HG03064 (cell line): ENCODE results near the gene DNAJA4.

Source experiments
- ATAC-seq: cut with Tn5 transposase; IDR thresholded peaks from one replicate; pipeline ENCODE4 v1.9.1; 2021; ENCODE audit warnings: low read depth; ENCODE audit not compliant: unreplicated experiment

DNAJA4 gene

GRCh38 chr15:78264304-78265136 lies at the start of gene DNAJA4:
Gene DNAJA4 (plus strand): TSS chr15:78264562. CDS start chr15:78264764, 202 bp downstream.
- no peak for ATAC-seq

DNA sequence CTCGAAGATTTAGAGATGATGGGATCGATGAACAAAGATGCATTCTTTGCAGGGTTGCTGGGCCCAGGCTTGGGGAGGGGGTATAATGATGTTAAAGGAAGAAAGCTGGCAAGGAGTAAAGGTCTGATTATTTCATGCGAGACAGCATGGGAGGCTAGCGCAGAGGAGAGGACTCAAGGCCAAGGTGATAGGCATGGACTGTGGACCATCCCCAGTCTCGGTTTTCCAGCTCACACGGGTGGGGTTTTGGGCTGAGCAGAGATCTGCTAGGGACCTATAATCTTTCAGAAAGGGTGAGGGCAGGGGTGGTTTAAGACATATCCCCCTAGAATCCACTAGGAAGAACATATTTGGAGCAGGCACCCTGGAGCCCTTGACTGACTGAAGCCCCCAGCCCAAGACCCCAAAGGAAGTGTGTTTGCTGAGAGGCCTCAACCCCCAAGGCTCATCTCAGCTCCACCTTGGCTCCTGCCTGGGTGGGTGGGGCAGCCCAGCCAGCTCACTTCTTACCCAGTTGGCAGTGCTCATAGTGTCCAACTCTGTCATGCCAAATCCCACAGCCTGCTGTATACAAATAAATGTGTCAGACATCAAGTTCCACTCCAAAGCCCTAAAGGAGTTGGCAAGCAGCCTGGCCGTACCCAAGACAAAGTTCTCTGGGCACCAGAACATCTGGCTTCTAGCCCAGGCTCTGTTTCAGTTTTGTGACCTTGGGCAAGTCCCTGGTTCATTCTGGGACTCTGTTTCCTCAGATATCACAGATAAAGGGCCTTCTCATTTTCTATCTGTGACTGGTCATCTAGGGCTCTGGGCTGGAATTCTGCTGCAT lies 47.9 kb upstream of the DNAJA4 start:
- ATAC-seq, result no peak

DNA sequence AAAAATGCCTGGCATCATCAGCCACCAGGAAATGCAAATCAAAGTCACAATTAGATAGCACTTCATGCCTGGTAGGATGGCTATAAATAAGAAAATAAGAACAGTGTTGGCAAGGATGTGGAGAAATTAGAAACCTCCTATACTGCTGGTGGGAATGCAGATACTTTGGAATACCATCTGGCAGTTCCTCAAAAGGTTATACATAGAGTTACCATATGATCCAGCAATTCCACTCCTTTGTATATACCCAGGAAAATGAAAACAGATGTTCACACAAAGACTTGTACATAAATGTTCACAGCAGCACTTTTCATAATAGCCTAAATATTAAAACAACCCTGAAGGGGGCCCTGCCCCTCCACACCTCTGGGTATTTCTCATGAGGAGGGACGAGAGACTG lies 43.6 kb upstream of the DNAJA4 start:
- ATAC-seq, result no peak

DNA sequence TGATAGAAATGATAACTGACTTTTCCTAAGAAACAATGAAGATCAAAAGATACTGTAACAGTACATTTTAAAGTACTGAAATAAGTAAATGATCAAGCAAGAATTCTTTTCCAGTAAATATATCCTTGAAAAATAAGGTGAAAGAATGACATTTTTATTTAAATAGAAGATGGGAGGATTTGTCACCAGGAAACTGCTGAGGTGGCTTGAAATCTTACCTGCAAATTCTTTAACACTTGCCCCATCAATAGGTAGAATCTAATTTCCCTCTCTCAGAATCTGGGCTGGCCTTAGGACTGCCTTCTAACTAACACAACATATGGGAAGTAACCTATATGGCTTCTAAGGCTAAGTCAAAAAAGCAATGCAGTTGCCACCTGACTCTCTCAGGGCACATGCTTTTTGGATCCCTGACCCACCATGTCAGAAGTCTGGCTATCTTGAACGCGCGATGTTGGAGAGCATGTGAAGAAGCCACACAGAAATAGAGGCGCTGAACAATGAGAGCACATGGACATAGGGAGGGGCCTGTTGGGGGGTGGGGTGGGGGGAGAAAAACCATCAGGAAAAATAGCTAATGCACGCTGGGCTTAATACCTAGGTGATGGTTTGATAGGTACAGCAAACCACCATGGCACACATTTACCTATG lies 41.5 kb upstream of the DNAJA4 start:
- no peak for ATAC-seq

DNA sequence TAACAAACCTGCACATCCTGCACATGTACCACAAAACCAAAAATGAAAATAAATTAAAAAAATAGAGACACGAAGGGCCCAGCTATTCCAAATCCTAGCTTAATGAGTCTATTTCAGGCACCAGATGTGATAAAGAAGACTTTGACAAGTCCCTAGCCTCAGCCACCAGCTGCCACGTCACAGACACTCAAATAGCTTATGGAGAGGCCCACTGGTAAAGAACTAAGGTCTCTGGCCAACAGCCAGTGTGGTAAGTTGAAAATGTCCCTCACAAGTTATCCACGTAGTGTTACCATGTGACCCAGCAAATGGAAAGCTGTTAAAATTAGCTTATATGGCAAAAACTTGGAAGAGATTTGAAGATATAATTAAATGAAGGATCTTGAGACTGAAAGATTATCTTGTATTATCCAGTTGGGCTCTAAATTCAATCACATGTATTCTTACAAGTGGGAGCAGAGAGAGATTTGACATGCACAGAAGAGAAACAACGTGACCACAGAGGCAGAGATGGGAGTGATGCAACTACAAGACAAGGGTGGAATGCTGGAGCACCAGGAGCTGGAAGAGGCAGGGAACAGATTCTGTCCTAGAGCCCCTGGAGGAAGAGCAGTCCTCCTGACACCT lies 40.9 kb upstream of the DNAJA4 start:
- ATAC-seq, result no peak

- ATAC-seq, result no peak
These were observed 40.3 kb upstream of the DNAJA4 start for GRCh38 chr15:78224023-78224411.

DNA sequence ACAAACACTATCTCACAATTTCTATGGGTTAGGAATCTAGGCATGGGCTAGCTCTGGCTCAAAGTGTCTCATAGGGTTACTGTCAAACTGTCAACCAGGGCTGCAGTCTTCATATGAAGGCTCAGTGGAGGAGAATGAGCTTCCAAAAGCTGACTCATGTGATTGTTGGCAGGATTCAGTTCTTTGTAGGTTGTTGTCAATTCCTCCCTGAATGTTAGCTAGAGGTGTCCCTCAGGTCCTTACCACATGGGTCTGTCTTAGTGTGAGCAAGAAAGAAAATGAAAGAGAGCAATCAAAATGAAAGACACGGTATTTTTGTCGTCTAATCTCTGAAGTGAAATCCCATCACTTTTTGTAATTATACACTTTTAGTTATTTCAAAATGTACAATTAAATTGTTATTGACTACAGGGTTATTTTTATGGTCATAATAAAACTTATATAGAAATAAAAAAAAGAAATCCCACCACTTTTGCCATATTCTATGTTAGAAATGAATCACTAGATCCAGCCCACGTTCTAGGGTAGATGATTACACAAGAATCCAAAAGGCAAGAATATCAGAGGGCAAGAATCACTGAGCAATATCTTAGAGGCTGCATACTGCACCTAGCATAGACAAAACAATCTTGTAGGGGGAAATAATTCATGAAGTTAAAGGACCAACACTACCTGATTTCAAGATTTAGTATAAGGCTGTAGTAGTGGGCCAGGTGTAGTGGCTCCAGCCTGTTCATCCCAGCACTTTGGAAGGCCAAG lies 38.4 kb upstream of the DNAJA4 start:
- no peak for ATAC-seq

DNA sequence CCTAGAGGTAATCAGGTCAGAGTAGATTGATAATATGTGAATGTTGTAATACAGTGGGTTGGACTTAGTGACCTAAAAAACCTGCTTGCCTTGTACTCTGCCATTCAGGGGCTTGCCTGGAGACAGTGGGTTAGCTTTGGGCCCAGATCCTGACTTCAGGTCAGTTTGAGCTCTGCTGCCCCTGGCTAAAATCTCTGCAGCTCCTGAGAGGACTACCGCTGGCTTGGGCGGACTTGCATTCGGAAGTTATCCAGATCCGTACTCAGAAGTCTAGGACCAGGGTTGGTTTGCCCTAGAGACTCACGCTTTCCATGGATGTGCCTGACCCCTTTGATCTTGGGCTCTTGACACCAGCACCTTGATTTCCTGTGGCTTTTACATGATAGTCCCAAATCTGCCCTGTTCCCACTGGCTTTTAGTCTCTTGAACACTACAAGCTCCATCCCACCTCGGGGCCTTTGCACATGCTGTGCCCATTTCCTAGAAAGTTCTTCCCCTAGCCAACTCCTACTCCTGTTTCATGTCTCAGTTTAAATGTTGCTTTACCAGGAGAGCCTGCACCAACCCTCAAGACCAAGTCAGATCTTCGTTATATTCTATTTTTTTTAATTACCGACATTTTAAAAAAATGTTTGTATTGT lies 35.9 kb upstream of the DNAJA4 start:
- ATAC-seq, result no peak

- no peak for ATAC-seq
These were observed 34.6 kb upstream of the DNAJA4 start for GRCh38 chr15:78229431-78230406.

DNA sequence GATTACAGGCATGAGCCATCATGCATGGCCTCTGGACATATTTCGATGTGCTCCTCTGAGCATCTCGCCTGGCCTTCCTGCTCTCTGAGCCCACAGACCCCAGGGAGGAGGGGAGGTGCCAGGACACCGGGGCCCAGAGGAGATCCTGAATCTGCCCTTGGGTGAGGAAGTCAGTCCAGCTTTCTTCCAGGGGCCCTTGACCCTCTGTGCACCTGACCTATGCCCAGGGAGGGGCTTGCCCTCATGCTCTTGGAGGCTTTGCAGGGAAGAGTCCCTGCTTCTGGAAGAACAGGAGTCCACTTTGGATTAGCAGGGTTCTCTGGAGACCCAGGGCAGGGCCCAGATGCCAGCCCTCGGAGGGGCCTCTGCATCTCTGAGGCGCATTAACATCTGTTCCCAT lies 31.4 kb upstream of the DNAJA4 start:
- ATAC-seq, result no peak

- ATAC-seq, result no peak
These were observed 30.9 kb upstream of the DNAJA4 start for GRCh38 chr15:78233496-78233895.

DNA sequence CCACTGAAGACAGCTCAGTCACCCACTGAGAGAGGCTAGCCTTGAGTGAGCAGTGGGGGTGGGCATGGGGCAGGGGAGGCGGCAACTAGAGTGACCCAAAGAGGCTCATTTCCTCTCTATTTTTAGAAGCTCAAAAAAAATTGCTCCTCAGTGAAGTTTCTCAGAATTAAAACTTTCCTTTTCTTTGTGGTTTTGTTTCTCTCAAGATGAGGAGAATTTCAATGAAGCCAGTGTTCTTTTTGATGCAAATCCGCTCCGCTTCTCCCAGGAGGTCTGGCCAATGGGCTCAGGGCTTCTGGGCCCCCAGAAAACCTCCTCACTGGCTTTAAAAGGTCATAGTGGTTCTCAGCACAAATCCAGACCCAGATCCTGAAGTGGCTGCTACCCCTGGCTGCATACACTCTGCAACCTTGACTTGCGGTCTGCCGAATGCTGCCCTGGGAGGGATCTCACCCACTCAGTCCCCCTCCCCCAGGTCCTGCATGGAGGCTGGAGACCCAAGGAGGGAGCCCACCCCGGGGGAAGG lies 29.8 kb upstream of the DNAJA4 start, which contains the start of gene ACSBG1:
ACSBG1 (minus strand) TSS at position 51 of the 526 bp plus-strand sequence. CDS start 64 bp downstream, outside the sequence.
- no peak for ATAC-seq

DNA sequence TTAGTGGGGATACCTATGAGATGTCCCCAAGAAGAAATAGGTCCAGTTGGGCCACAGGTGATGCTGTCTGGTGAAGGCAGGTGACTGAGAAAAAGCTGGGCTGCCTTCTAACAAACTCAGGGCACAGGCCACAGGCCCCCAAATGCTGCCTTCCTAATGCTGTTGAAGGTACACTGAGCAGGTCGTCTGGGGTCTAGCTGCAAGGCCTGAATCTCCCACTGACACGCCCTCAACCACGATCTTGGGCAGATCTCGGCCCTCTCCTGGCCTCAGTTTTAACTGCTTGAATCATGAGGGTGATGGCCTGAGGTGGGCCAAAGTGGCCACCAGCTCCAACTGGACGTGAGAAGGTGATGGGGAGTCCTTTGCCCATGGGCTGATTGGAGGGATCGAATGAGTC lies 27.9 kb upstream of the DNAJA4 start:
- ATAC-seq, result no peak

DNA sequence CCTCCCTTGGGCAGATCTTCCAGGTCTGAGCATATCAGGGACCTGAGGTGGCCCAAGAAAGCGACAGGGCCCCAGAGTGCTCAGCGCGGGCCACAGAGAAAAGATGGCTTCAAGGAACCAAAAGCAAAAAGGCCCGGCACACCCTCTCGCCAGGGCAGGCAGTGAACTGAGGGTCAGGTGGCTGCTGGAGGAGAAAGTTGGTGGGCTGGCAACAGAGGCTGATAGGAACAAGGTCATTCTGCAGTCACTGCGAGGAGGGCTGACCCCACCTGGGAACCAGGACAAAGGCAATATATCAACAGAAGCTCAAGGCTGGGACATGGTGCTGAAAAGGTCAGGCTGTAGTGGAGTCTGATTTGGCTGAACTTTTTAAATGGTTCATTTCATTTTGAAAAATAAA lies 27.2 kb upstream of the DNAJA4 start:
- ATAC-seq, result no peak

GRCh38 chr15:78239811-78240210 lies 24.6 kb upstream of the DNAJA4 start:
- no peak for ATAC-seq

DNA sequence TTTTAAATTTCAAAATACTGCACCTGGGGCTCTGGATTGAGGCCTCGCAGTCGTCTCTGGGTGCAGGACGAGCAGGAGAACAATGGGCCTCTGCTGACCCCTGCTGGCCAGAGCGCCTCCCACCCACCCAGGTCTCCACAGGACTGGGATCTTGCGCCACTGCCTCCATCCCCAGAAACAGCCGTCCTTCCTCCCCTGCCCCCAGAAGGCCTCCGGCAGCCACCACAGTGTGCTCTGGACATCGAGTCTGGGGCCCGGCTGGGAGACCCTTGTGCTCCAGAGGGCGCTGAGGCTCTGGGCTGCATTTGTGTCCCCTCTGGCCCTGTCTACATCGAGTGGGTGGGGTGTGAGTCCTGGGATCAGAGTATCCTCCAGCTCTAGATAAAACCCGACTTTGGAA lies 23.3 kb upstream of the DNAJA4 start:
- ATAC-seq, result no peak

GRCh38 chr15:78242128-78242527 lies 22.2 kb upstream of the DNAJA4 start:
- ATAC-seq, result no peak

DNA sequence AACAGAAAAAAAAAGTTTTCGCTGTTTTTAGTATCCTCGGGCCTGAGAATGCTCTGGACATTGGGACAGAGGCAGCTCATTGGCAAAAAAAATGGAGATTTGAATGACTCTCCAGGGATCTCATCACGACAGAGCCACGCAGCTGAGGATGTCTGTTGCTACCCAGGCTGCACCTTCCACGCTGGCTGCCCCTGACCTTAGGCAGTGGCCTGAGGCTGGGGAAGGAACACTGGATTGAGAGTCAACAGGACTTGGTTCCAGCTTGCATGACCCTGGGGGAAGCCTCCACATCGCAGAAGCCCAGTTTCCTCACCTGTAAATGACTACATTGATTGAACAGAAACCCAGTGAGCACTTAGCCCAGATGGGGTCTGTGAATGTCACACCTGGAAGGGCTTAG lies 21.3 kb upstream of the DNAJA4 start:
- no peak for ATAC-seq
